K562 (cell line): ENCODE measurements around the gene NRXN2. TPM values are rescaled to one million over a fixed set of nuclear protein-coding genes. Genes with fewer than 3 reads are reported as not detected.

Experiments
- ATAC-seq: fragments of 200-7000 bp; cut with Tn5 transposase; 3 replicates; pipeline ENCODE4 v1.9.1; 2020; ENCODE audit warnings: moderate library complexity
- BruUV-seq: library from RNA; stranded (reverse); fragments of 400-500 nt; replicated peaks from 2 replicates; lab custom pipeline; 2021; lab: Mats Ljungman, UMichigan
- CTCF ChIA-PET: fragments of 300-600 bp; formaldehyde crosslinking; extraction: SDS; loops from one replicate; lab custom pipeline; 2021; ENCODE audit warnings: low intra/inter-chr PET ratio; lab: Yijun Ruan, JAX
- POLR2A ChIA-PET: fragments of 300-600, 350-650 bp; sonication (Branson Sonifier 250); formaldehyde crosslinking; extraction: SDS; loops from one replicate; lab custom pipeline; 2021; ENCODE audit warnings: antibody characterized with exemption, inconsistent platforms; lab: Yijun Ruan, JAX
- DNase-seq, 4 experiments: peaks; one replicate each; pipeline versions ENCODE4 v3.0.0 to v3.0.0-alpha.2; 2011 to 2018; ENCODE audit warnings: low spot score in 3 of 4, mixed read lengths in 3 of 4; ENCODE audit errors: extremely low read depth in 1 of 4
- FAIRE-seq: peaks from 2 replicates; lab custom pipeline; 2011; peaks lifted over from hg19 to GRCh38; lab: Jason Lieb, UNC
- H2AFZ ChIP-seq: 2 replicates; pipeline ENCODE4 v1.6.0; 2011; ENCODE audit warnings: low read depth, low read length, control low read depth, inconsistent platforms
- H3K27ac ChIP-seq: fragments of 200-600 bp; 3 replicates; pipeline ENCODE4 v1.8.0; 2011; ENCODE audit warnings: low read depth, mild to moderate bottlenecking, control low read depth, inconsistent platforms, low read length, moderate library complexity, mixed read lengths; ENCODE audit errors: extremely low read depth
- H3K27me3 ChIP-seq, 2 experiments: fragments of 300-600 bp in 1 of 2; 2 replicates in 1 of 2; 3 replicates in 1 of 2; pipeline versions ENCODE4 v1.6.0 to v1.8.0; 2011; ENCODE audit warnings: inconsistent platforms in 2 of 2, low read length in 2 of 2, mild to moderate bottlenecking in 1 of 2, mixed read lengths in 1 of 2, moderate library complexity in 1 of 2; ENCODE audit not compliant: control insufficient read depth in 2 of 2, insufficient read depth in 2 of 2
- H3K36me3 ChIP-seq: fragments of 300-600 bp; 3 replicates; pipeline ENCODE4 v1.8.0; 2011; ENCODE audit warnings: mild to moderate bottlenecking, low read length, inconsistent platforms; ENCODE audit not compliant: control insufficient read depth, insufficient read depth
- H3K4me1 ChIP-seq, 2 experiments: fragments of 200-600 bp in 1 of 2; replicated peaks in 1 of 2; 2 replicates in 1 of 2; 3 replicates in 1 of 2; pipeline versions ENCODE4 v1.5.1 to v1.8.0; 2011; ENCODE audit warnings: inconsistent platforms in 2 of 2, low read length in 2 of 2, mild to moderate bottlenecking in 1 of 2, mixed read lengths in 1 of 2, moderate library complexity in 1 of 2; ENCODE audit not compliant: control insufficient read depth in 2 of 2, insufficient read depth in 2 of 2
- H3K4me2 ChIP-seq: 2 replicates; pipeline ENCODE4 v1.6.1; 2011; ENCODE audit warnings: low read length, control low read depth, inconsistent platforms, mixed read lengths; ENCODE audit not compliant: insufficient read depth
- H3K4me3 ChIP-seq: fragments of 200-600 bp; sonication (generic), shearing (Covaris generic); 2 replicates; pipeline ENCODE4 v1.5.1; 2016; ENCODE audit warnings: control low read depth, inconsistent platforms
- H3K79me2 ChIP-seq: fragments of 200-600 bp; 3 replicates; pipeline ENCODE4 v1.8.0; 2011; ENCODE audit warnings: low read length, inconsistent platforms; ENCODE audit not compliant: control insufficient read depth, insufficient read depth
- H3K9ac ChIP-seq, 2 experiments: 2 replicates each; pipeline versions ENCODE4 v1.6.0 to v1.6.1; 2011; ENCODE audit warnings: low read depth in 2 of 2, low read length in 2 of 2, control low read depth in 1 of 2, inconsistent platforms in 1 of 2, mild to moderate bottlenecking in 1 of 2, mixed read lengths in 1 of 2; ENCODE audit not compliant: insufficient read depth in 1 of 2
- H3K9me1 ChIP-seq: one replicate; pipeline ENCODE4 v1.6.0; 2011; ENCODE audit warnings: inconsistent platforms, mild to moderate bottlenecking, low read length, moderate library complexity; ENCODE audit not compliant: control insufficient read depth, insufficient read depth
- H3K9me3 ChIP-seq: replicated peaks from 2 replicates; pipeline ENCODE4 v1.5.1; 2011; ENCODE audit warnings: low read depth, low read length, inconsistent platforms; ENCODE audit not compliant: control insufficient read depth, insufficient read depth
- H4K20me1 ChIP-seq: replicated peaks from 2 replicates; pipeline ENCODE4 v1.6.1; 2011; ENCODE audit warnings: low read length, inconsistent platforms, mixed read lengths; ENCODE audit not compliant: control insufficient read depth, insufficient read depth
- FIP1L1 ChIP-seq: fragments of 200-400 bp; formaldehyde crosslinking; IDR thresholded peaks from 2 replicates; pipeline ENCODE4 v1.6.1; 2018; ENCODE audit warnings: mild to moderate bottlenecking, low read depth, low read length; ENCODE audit not compliant: poor library complexity, severe bottlenecking
- GABPB2 ChIP-seq: fragments of 250-450 bp; sonication (Bioruptor Pico); conservative IDR thresholded peaks from 2 replicates; pipeline ENCODE4 v1.5.1; 2021; ENCODE audit warnings: mild to moderate bottlenecking
- MAFK ChIP-seq: IDR thresholded peaks from 2 replicates; pipeline ENCODE4 v1.6.1; 2011; ENCODE audit warnings: low read length, improper control_type of control experiment
- MCM7 ChIP-seq, 2 experiments: fragments of 450-650 bp; IDR thresholded peaks; 2 replicates each; pipeline ENCODE4 v1.6.1; 2016 to 2018
- MXI1 ChIP-seq: IDR thresholded peaks from 2 replicates; pipeline ENCODE4 v1.6.1; 2011; ENCODE audit warnings: low read depth, mild to moderate bottlenecking, improper control_type of control experiment, low read length
- SRSF3 ChIP-seq: fragments of 200-400 bp; formaldehyde crosslinking; IDR thresholded peaks from 2 replicates; pipeline ENCODE4 v1.6.1; 2016; ENCODE audit warnings: mild to moderate bottlenecking, low read length, moderate library complexity; ENCODE audit not compliant: insufficient read depth
- YY1 ChIP-seq, 3 experiments: IDR thresholded peaks; 2 replicates each; pipeline ENCODE4 v1.6.1; 2011; ENCODE audit warnings: low read length in 2 of 3, mild to moderate bottlenecking in 2 of 3, moderate library complexity in 2 of 3, borderline replicate concordance in 1 of 3, control low read depth in 1 of 3, low read depth in 1 of 3; ENCODE audit not compliant: insufficient read depth in 3 of 3, insufficient replicate concordance in 2 of 3, control insufficient read depth in 1 of 3, insufficient read length in 1 of 3; ENCODE audit errors: extremely low read depth in 1 of 3
- ZNF134 ChIP-seq: fragments of 250-450 bp; sonication (Bioruptor Pico); conservative IDR thresholded peaks from 2 replicates; pipeline ENCODE4 v1.4.0; 2020
- ZNF583 ChIP-seq: fragments of 250-450 bp; sonication (Bioruptor Pico); IDR thresholded peaks from 2 replicates; pipeline ENCODE4 v1.4.0; 2020
- WGBS: fragments of 100-300 bp; shearing (Covaris generic); methylation state at CpG from one replicate; pipeline ENCODE4 v1.1.6; 2016; ENCODE audit warnings: low coverage, mixed read lengths; ENCODE audit not compliant: insufficient coverage; ENCODE audit errors: missing lambda C conversion rate; 5-methylcytosine and 5-hydroxymethylcytosine counted together
- in situ Hi-C: fragments of 300-500 bp; cut with MboI; formaldehyde crosslinking; loops from 4 replicates; pipeline ENCODE4 v1.15.0; 2018; ENCODE audit warnings: inconsistent platforms, mixed read lengths
- intact Hi-C: fragments of 100-400 bp; cut with micrococcal nuclease; formaldehyde crosslinking; loops from 2 replicates; pipeline ENCODE4 v1.14.2; 2022
- polyA plus RNA-seq, 8 experiments: library from polyadenylated mRNA; depleted of rRNA in 4 of 8; stranded (reverse) in 5 of 8; unstranded in 3 of 8; fragments of >200 nt; fragmentation: Nextera tagmentation in 2 of 8; fragmentation: Illumina TruSeq in 1 of 8; extraction: Ambion mirVana in 2 of 8; extraction: Trizol in 1 of 8; gene quantifications; 2 replicates each; pipeline versions ENCODE4 v1.2.1 to v1.2.3, GENCODE V29; 2011 to 2014; ENCODE audit warnings: inconsistent platforms in 1 of 8, missing spikeins in 1 of 8
- total RNA-seq, 7 experiments: library from RNA; depleted of rRNA in 6 of 7; stranded (reverse); fragments of >200 nt in 6 of 7; fragmentation: Illumina TruSeq in 2 of 7; extraction: Trizol in 2 of 7; gene quantifications; 2 replicates each; pipeline versions ENCODE4 v1.2.1 to v1.2.3, GENCODE V29; 2011 to 2021; ENCODE audit warnings: low replicate concordance in 1 of 7

NRXN2 gene
- total and polyA plus RNA-seq, 9 of the 15 experiments (the other 6 are each of a cell fraction or from before 2014, with no cell fraction given): 0.07 to 0.47 (median 0.15) TPM; not detected in 4

DNA sequence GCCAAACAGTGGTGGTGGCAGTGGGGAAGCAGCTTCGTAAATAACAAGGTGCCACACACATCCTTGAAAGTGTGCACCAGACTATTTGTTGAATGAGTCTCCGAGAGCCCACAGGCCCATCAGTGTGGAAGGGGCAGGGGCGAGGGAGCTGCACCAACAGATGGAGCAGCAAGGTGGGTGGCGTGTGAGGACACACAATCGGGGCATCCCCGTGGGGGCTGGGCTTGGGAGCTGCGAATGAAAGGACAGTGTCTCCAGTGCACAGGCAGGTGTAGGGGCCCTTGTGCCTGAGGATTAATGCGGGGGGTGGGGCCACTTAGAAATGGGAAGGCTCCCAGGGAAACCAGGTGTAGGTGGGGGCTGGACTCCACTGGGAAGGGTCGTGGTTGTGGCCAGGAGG, 2.8 kb downstream of the NRXN2 start:
- no peak for TF ChIP-seq ZNF583 (CRISPR knock-in tag)
- no peak overlapping the region for H3K4me3 ChIP-seq
- no peak overlapping the region for H3K27ac ChIP-seq
- no peaks in the 10 kb centered on the region for H3K79me2 ChIP-seq
- 1% methylated on average over 9 of the region's 9 CpGs for WGBS
- no peak overlapping the region for H2AFZ ChIP-seq
- H3K4me2 ChIP-seq: no peak overlapping the region
- CTCF ChIA-PET: no interaction called here
- intact Hi-C loops (loop anchor here (10.0 kb wide), 1 partner anchor 65 kb away; no protein-coding TSS in a partner anchor), in situ Hi-C loops (no loop called here)
- H3K36me3 ChIP-seq: no peaks in the 10 kb centered on the region
- ATAC-seq: no peak
- no peak for FAIRE-seq
- H3K9me3 ChIP-seq: no peaks in the 10 kb centered on the region
- no peaks in the 10 kb centered on the region for H3K9me1 ChIP-seq
- H3K9ac ChIP-seq: no peak overlapping the region
- H3K4me1 ChIP-seq: peaks cover 0 to 20% of the 10 kb centered on the region in 2 experiments; a peak in 3 of 5 replicates
- peaks cover 23% of the 10 kb centered on the region for H4K20me1 ChIP-seq
- DNase-seq: no peak
- peaks cover 26 to 52% of the 10 kb centered on the region in 2 experiments for H3K27me3 ChIP-seq
- POLR2A ChIA-PET: interaction anchor here (0.6 to 1.3 kb wide), 2 partner anchors 15 to 229 kb away, joined by 3 to 7 read pairs; no protein-coding TSS in a partner anchor
- BruUV-seq: no TSS peak

GRCh38 chr11:64719406-64719805, 3.6 kb downstream of the NRXN2 start:
- ChIA-PET CTCF (interaction anchor here (0.6 kb wide), 1 partner anchor 68 kb away, joined by 3 read pairs; no protein-coding TSS in a partner anchor), POLR2A (interaction anchor here (0.6 to 1.3 kb wide), 3 partner anchors 15 to 32 kb away, joined by 3 to 7 read pairs (median 3); no protein-coding TSS in a partner anchor)
- ATAC-seq: no peak
- Histone ChIP-seq H2AFZ (no peak overlapping the region), H3K9me1 (no peaks in the 10 kb centered on the region), H4K20me1 (peaks cover 24% of the 10 kb centered on the region), H3K4me2 (no peak overlapping the region), H3K4me1 (peaks cover 0 to 16% of the 10 kb centered on the region in 2 experiments; a peak in 2 of 5 replicates), H3K27ac (no peak overlapping the region), H3K9me3 (no peaks in the 10 kb centered on the region), H3K4me3 (no peak overlapping the region), H3K9ac (0 out of 4 replicates have a peak overlapping the region, but pooled peaks of 1 of the 2 experiments have one; percentile 17), H3K36me3 (no peaks in the 10 kb centered on the region), H3K79me2 (no peaks in the 10 kb centered on the region), H3K27me3 (peaks cover 30 to 58% of the 10 kb centered on the region in 2 experiments)
- intact Hi-C loops: no loop called here
- no peak for FAIRE-seq
- TF ChIP-seq GABPB2 (CRISPR knock-in tag): no peak
- TF ChIP-seq ZNF134 (CRISPR knock-in tag): no peak
- no peak for TF ChIP-seq MCM7 (IDR thresholded peaks at IDR 0.05)
- TF ChIP-seq YY1 (IDR thresholded peaks at IDR 0.05; ENCODE audit: borderline replicate concordance in 1 of 3, control insufficient read depth in 1 of 3, extremely low read depth in 1 of 3, insufficient read depth in 3 of 3, insufficient read length in 1 of 3, insufficient replicate concordance in 2 of 3, low read depth in 1 of 3, low read length in 2 of 3): no peak
- no peak for TF ChIP-seq MAFK
- TF ChIP-seq MXI1: no peak
- no peak for TF ChIP-seq SRSF3
- TF ChIP-seq FIP1L1: no peak
- in situ Hi-C loops: no loop called here
- DNase-seq: no peak
- WGBS: under 1% methylated on average over 10 of the region's 10 CpGs
- no TSS peak for BruUV-seq
